Measurements from ENCODE around the gene CRACDL. TPM values are rescaled to one million over a fixed set of nuclear protein-coding genes. Genes with fewer than 3 reads are reported as not detected.

The CRACDL gene
- polyA plus RNA-seq, 1 of the 3 experiments (the other 2 are of a cell fraction): not detected

DNA sequence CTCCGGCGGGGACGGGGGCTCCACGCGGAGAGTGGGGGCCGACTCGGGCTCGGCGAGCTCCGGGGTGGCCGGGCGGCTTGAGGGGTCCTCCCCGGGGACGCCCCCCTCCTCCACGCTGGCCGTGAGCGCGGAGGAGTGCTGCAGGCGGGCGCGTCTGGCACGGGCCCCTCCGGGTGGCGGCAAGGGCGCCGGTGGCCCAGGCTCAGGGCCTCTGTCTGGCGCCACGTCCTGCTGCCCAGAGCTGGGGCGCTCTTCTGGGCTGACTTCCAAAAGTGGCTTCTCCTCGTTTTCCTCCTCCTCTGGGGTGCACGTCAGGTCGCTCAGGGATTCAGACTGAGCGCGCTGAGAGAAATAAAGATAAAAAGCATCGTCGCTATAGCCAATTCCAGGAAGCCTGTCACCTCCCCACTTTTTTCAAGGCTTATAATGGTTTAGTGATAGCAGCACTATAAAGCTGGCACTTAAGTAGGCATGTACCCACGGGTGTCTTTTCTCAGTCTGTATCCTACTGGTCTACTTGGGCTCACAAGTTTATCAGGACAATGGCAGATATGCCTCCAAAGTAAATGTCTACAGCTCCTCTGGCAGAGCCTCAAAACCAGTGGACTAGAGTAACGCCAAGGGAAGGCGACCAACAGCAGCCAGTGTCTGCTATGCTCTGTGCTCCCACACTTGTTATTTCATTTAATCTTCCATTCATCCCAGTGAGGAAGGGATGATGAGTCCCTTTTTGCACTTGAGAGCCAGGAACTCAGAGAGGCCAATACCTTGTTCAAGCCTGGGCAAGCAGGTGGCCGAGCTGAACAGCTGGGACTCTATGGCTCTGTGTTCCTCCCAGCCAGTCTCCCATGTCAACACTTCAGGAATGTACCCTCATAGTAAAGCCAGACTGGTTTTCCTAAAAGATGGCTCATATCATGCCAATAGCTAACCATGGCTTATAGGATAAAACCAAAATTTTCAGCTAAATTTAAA is 112.5 kb downstream of the CRACDL start:
- Histone ChIP-seq H3K4me3 (ENCODE audit: low read depth in 2 of 2, low read length in 1 of 2) (peak overlapping the region in 1 of 2 experiments; percentile 42; a peak in 2 of 4 replicates), H3K79me2 (ENCODE audit: insufficient read depth) (no peaks in the 10 kb centered on the region), H3F3A (replicated peaks; ENCODE audit: insufficient read depth) (no peaks in the 10 kb centered on the region), H3K9me2 (no peaks in the 10 kb centered on the region), H3K27ac (ENCODE audit: low read depth in 2 of 2, low read length in 1 of 2) (no peak overlapping the region), H3K36me3 (replicated peaks in 1 of 2; ENCODE audit: control insufficient read depth in 1 of 2, insufficient read depth in 2 of 2, low read length in 1 of 2) (no peaks in the 10 kb centered on the region), H4K20me1 (ENCODE audit: insufficient read depth) (no peaks in the 10 kb centered on the region), H3K4me1 (ENCODE audit: control insufficient read depth in 1 of 2, insufficient read depth in 2 of 2, low read depth in 1 of 2, low read length in 1 of 2) (peaks cover 0 to 3% of the 10 kb centered on the region in 2 experiments; a peak in 1 of 4 replicates), H3K4me2 (no peak overlapping the region), H2AFZ (ENCODE audit: low read depth) (no peak overlapping the region), H3K9ac (no peak overlapping the region), H3K27me3 (ENCODE audit: insufficient read depth) (peaks cover 10% of the 10 kb centered on the region; the same call in 1 of the 2 replicates), H3K9me3 (no peaks in the 10 kb centered on the region)
- POLR2A ChIA-PET: no interaction called here
- TF ChIP-seq USF2 (IDR thresholded peaks at IDR 0.05; ENCODE audit: borderline replicate concordance, low read depth, low read length) (no peak), RAD21 (IDR thresholded peaks at IDR 0.05; ENCODE audit: low read length) (no peak), REST (IDR thresholded peaks at IDR 0.05; ENCODE audit: low read depth, low read length) (no peak), YY1 (IDR thresholded peaks at IDR 0.05; ENCODE audit: low read depth) (no peak)
- 88% methylated on average over 11 of the region's 40 CpGs for WGBS (ENCODE audit: low lambda C conversion rate)
- CTCF ChIA-PET: interaction anchor here (0.7 to 1.8 kb wide), 12 partner anchors 9 to 243 kb away, joined by 3 to 10 read pairs (median 4); no protein-coding TSS in a partner anchor
- DNase-seq: peak; percentile 8

- CTCF ChIA-PET: interaction anchor here (0.7 to 2.0 kb wide), 14 partner anchors 9 to 244 kb away, joined by 3 to 13 read pairs (median 6); no protein-coding TSS in a partner anchor
- no peak overlapping the region for H2AFZ ChIP-seq (ENCODE audit: low read depth)
These were observed 113.5 kb downstream of the CRACDL start for GRCh38 chr2:98822301-98823164.

More at GRCh38 chr2:98822301-98823164, 113.5 kb downstream of the CRACDL start:
- Histone ChIP-seq H3K79me2 (ENCODE audit: insufficient read depth) (no peaks in the 10 kb centered on the region), H3K9me3 (no peaks in the 10 kb centered on the region), H3K4me1 (ENCODE audit: control insufficient read depth in 1 of 2, insufficient read depth in 2 of 2, low read depth in 1 of 2, low read length in 1 of 2) (peaks cover 0 to 10% of the 10 kb centered on the region in 2 experiments; a peak in 1 of 4 replicates), H3K9me2 (no peaks in the 10 kb centered on the region), H3K27ac (ENCODE audit: low read depth in 2 of 2, low read length in 1 of 2) (no peak overlapping the region), H4K20me1 (ENCODE audit: insufficient read depth) (no peaks in the 10 kb centered on the region), H3K4me3 (ENCODE audit: low read depth in 2 of 2, low read length in 1 of 2) (peak overlapping the region in 1 of 2 experiments; percentile 42; a peak in 2 of 4 replicates), H3F3A (replicated peaks; ENCODE audit: insufficient read depth) (no peaks in the 10 kb centered on the region), H3K4me2 (no peak overlapping the region), H3K36me3 (replicated peaks in 1 of 2; ENCODE audit: control insufficient read depth in 1 of 2, insufficient read depth in 2 of 2, low read length in 1 of 2) (no peaks in the 10 kb centered on the region), H3K9ac (no peak overlapping the region), H3K27me3 (ENCODE audit: insufficient read depth) (peaks cover 10% of the 10 kb centered on the region; the same call in 1 of the 2 replicates)
- TF ChIP-seq TCF12 (IDR thresholded peaks at IDR 0.05): no peak
- no peak for TF ChIP-seq FOSL2 (IDR thresholded peaks at IDR 0.05; ENCODE audit: borderline replicate concordance, low read depth)
- TF ChIP-seq, protein P1, sequence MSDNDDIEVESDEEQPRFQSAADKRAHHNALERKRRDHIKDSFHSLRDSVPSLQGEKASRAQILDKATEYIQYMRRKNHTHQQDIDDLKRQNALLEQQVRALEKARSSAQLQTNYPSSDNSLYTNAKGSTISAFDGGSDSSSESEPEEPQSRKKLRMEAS (IDR thresholded peaks at IDR 0.05; ENCODE audit: low read depth): no peak
- TF ChIP-seq EP300 (IDR thresholded peaks at IDR 0.05; ENCODE audit: borderline replicate concordance in 1 of 2, low read depth in 1 of 2, low read length in 1 of 2): no peak
- no peak for TF ChIP-seq RCOR1 (IDR thresholded peaks at IDR 0.05; ENCODE audit: low read length)
- TF ChIP-seq RAD21 (IDR thresholded peaks at IDR 0.05; ENCODE audit: low read length): 0 out of 2 replicates have a peak, but pooled peaks have one; percentile 5
- TF ChIP-seq NRF1 (IDR thresholded peaks at IDR 0.05; ENCODE audit: low read depth, low read length): no peak
- no peak for TF ChIP-seq RFX5 (IDR thresholded peaks at IDR 0.05; ENCODE audit: low read length)
- 57% methylated on average over 15 of the region's 117 CpGs for WGBS (ENCODE audit: low lambda C conversion rate)
- POLR2A ChIA-PET: no interaction called here
- peak; percentile 91 for DNase-seq

All from SK-N-SH (cell line).